ENCODE data around the gene AFF3. TPM values are rescaled to one million over a fixed set of nuclear protein-coding genes. Genes with fewer than 3 reads are reported as not detected.

The AFF3 gene
- total and polyA plus RNA-seq, 2 of the 8 experiments (the other 6 are each of a cell fraction or from before 2014, with no cell fraction given) = 0.27 to 3.0 TPM

GRCh38 chr2:99961196-99961913 is 181.0 kb downstream of the AFF3 start (continued):
- no peak for TF ChIP-seq KDM4A (IDR thresholded peaks at IDR 0.05; ENCODE audit: low read depth, low read length, severe bottlenecking)
- no peak for TF ChIP-seq RXRA (IDR thresholded peaks at IDR 0.05; ENCODE audit: insufficient read depth, low read depth, low read length)
- no peak for TF ChIP-seq SRF (IDR thresholded peaks at IDR 0.05; ENCODE audit: low read depth, low read length)
- TF ChIP-seq HDAC2 (IDR thresholded peaks at IDR 0.05; ENCODE audit: borderline replicate concordance in 1 of 2, low read depth in 2 of 2, low read length in 2 of 2) = no peak
